NCI-H2227 (cell line): ENCODE measurements around the gene MED13L.

Source experiments
- DNase-seq: peaks from one replicate; lab custom pipeline; 2025; ENCODE audit not compliant: unreplicated experiment; lab: John Stamatoyannopoulos, UW

The MED13L gene

DNA sequence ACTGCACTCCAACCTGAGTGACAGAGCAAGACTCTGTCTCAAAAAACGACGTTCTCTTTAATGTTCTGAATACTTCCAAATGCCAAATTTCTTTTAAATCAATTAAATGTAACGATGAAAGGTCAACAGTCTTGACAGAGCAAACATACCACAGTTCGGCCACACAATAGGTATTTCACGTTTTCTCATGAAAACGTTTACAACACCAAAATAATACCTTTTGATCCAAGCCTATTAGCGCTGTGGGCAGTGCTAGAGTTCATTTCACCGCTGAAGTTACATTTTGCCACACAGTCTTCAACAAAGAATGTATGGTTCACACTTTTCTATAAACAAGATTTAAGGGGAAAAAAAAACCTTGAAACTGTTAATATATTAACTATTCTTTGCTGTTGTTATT is 122.1 kb downstream of the MED13L start:
- DNase-seq = no peak

DNA sequence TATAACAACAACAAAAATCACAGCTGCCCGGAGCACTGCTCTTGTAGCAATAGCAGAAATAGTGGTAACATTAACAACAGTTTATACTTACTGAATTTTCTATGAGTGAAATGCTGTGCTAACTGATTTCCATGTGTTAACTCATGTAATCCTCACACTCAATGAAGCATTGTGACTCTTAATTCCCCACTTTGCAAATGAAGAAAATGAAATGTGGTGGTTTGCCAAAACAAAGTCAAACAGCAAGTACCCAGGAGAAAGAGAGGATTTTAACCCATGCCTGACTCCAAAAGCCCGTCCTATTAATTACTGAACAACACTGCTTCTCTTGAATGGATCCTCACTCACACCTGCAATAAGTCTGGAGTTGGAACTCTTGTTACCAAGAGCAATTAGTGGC is 123.5 kb downstream of the MED13L start:
- no peak for DNase-seq

DNA sequence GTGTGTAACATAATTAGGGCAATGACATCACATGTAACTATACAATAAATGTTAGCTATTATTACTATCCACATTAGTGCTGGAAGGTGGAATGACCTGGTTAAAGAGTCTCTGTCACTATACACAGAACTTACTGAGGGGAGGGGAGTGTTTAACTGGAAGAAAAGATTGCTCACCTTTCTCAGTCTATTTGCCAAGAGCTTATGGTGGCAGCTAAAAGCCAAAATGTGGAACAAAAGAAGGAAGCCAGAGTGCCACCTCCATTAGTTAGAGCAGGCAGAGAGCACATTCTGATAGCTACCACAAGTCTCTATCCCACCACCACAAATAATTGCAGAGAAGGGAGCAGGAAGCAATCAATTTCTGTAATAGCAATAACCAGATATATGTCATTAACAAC is 124.4 kb downstream of the MED13L start:
- no peak for DNase-seq

DNA sequence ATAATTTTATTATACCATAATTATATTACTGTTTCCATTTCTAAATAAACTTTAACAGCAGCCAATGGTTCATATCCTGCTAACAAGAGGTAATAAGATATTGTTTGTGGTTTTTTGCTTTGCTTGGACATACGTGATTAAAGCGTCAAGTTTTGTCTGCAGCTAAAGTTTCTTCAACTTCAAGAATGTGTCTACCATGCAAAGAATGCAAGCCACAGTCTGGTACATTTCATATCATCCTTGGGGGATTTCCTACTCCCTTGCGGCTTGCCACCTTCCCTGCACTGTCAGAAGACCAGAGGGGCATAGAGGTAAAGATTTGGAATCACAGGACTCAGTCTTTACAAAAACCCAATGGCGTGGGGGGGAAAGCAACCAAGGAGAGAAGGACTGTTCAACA is 125.2 kb downstream of the MED13L start:
- DNase-seq = no peak

DNA sequence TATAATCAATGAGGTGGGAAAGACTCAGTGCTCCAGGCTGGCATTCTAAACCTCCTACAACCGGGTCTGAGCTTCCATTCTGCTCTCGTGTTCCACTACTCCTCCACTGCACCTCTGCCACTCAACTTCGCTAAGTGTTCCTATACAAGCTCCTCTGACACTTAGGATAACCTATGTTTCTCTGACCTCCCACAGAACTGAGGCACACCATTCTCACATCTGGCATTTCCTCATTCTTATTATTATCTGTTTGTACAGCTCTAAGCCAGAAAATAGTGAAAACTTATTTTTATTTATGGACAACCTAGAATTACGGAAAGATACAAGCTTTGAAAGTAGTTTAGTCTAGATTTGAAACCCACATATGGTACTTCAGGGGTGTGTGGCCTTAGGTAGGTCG is 127.0 kb downstream of the MED13L start:
- DNase-seq = no peak

DNA sequence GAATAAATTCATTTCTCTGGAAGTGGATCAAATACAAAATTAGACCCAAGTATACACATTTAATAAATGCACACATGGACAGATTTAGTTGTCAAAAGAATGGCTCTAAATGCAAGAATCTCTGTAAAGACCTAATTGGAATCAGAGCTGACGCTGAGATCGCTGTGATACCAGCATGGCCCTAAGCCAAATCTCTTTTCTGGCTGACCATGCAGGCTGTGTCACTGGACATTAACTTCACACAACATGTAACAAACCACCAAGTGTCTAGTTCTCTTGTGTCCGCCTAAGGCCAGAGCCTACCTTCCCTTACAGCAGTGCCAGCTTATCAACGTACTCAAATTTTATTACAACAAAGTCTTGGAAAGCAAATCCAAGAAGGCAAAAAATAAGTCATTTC is 127.5 kb downstream of the MED13L start:
- no peak for DNase-seq

DNA sequence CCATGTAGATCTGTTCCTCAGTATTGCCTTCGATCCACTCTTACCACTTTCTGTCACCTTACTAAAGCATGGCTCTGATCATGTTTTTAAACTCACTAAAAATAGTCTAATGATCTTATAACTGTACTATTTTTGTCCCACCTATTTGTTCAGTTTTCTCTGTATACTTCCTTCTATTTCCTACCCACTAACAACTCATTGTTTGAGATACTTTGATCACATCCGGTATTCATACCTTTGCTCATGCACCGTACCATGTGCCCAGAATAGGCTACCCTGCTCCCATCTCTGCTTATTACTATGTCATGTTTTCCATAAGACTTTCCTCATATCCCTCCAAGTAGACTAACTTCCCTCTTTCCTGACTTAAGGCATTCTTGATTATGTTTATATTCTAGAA is 128.6 kb downstream of the MED13L start:
- no peak for DNase-seq

DNA sequence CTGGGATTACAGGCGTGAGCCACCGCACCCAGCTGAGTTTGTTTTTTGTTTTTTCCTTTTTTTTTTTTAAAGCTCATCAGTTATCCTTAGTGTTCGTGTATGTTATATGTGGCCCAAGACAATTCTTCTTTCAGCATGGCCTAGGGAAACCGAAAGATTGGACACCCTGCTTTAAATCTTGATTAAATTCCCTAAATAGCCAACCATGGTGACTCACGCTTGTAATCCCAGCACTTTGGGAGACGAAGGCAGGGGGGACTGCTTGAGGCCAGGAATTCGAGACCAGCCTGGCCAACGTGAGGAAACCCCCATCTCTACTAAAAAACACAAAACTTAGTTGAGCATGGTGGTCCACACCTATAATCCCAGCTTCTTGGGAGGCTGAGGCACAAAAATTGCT is 131.1 kb downstream of the MED13L start:
- DNase-seq = no peak

DNA sequence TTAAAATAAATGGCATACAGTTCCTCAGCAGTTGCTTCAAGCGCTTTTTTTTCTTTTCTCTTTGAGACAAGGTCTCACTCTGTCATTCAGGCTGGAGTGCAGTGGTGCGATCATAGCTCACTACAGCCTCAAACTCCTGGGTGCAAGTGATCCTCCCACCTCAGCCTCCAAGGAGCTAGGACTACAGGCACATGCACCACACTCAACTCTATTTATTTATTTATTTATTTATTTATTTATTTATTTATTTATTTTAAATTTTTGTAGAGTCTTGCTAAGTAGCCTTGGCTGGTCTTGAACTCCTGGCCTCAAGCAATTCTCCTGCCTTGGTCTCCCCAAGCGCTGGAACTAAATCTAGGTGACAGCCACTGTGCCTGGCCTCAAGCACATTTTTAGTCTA is 132.0 kb downstream of the MED13L start:
- no peak for DNase-seq

DNA sequence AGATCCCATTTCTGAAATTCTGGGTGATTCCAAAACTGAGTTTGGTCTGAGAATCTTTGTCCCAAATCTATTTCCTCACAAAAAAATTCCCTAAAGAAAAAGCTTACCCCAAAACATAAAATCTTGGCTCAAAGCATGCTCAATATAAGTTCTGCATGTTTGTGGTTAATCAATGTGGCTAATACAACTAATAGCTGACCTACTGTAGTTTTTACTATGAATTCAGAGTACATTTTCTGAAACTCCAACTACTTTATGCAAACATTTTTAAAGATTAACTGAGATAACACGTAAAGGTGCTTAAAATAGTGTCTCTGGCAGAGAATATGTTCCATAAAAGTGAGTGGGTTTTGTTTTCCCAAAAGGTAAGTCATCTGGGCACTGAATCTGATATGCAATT is 133.1 kb downstream of the MED13L start:
- DNase-seq = no peak

DNA sequence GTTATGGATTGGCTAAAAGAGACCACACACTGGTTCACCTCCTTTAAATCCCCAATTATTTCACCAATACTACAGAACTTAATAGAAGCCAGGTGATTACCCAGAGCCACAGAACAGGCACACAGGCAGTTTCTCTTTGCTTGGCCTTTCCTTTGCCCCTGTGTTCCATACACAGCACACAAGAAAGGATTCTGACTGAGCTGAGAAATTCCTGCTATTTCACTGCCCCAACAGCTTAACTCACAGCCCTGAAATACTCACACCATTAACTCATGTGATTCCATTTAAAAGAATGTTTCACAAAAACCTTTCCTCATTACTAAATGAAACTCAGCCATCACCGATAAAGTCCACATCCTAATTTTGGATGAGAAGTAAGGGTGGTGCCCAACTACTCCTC is 133.6 kb downstream of the MED13L start:
- no peak for DNase-seq

DNA sequence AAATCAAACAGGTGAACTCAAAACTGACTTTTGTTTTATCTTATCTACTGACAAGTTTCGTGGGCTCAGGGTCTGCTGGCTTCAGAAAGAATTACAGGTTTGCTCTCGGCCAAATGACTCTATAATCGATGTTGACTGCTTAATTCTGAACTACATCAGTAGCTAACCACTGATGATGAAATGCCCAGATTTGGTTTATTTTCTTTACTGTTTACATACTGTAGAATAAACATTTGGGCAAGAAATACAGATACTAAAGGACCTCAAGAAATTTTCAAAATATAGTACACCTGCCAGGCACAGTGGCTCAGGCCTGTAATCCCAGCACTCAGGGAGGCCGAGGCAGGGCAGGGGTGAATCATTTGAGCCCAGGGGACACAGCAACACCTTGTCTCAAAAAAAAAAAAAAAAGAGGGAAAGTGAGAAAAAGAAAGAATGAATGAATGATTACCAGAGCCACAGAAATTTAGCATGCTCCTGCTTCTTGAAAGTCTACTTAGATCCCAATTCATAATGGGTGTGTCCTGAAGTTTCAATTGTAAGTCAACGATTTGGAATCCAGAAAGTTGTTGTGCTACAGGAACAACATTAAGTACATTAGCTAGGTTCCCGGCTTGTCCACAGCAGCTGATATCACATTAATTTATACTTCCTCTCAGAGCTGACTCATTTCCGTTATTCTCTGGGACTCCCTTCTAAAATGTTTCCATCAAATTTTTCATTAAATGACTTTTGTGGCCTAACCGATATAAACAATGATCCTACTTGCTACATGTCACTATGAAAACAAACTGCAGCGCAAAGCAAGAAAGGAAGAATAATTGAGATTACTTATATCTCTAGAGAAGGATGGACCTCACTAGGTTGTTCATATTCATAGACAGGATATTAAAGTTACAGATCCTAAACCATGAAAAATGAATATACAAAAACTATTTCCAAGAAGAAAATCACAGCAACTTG is 134.3 kb downstream of the MED13L start:
- DNase-seq = no peak

DNA sequence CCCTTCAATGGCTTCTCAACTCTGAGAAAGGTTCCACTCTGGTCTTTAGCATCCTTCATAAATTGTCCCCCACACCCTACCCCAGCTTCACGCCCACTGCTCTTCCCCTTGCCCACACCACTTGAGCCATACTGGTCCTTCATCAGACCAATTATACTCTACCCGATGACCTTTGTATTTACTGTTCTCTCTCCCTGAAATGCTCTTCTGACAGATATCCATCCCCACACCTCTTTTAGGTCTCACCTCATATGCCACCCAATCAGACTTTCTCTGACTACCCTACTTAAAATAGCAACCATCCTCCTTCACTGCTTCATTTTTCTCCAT is 135.7 kb downstream of the MED13L start:
- DNase-seq = no peak

DNA sequence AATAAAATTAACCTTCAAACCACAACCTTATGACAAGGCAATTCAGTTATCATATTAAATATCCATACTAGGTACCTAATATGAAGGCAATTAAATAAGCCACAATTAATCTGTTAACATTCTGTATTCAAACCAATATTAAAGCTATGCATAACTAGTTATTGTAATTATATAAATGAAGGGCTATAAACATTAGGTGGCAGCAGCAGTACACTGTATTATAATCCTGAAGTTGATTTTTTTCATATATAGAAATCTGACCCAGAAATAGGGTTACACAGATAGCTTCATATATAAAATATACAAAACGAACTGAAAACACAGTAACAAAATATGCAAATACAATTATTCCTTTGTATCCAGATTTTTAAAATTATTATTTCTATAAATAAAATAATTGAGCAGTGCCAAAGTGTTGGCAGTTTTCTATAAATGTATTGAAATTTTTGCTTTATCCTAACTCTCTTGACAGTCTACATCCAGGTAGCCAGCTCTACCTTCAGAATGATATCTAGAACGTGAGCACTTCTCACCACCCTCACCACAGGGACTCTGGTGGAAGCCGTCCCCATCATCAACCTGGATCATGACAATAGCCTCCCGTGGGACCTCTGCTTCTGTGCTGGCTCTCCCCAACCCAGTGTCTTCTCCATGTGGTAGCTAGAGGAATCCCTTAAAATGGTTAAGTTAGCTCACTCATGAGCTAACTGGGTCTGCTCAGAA is 136.2 kb downstream of the MED13L start:
- DNase-seq = no peak

DNA sequence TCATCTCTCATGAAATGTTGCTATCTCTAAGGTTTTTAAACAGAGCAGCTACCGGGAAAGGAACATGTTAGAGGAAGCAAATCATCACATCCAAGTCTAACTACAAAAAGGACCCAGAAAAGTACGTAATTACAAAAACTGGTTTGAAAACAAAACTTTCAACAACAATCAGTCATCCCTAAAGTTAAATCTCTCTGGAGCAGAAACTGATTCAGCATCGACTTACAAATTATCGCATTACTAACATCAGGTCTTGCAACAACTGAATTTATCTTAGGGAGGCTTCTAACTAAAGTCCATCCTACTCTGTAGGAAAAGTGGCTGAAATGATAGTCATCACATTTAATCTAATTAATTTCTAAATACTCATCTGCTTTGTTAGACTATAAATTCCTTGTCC is 137.0 kb downstream of the MED13L start:
- no peak for DNase-seq

DNA sequence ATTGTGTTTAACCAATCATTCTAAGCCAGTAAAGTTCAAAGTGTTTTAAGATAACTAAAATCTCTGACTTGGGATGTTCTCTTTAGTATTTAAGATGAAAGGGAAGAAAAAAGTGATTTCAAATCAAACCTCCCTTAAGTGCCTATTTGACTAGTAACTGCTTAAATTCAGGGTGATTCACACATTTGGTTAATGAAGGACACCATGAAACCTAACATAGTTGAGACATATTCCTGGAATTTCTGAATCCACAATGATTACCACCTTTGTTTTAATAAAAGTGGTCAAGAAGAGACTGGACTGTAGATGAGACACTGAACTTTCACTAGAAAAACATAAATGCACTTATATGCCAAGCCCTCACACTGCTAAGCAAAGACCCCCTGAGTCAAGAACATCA is 138.7 kb downstream of the MED13L start:
- no peak for DNase-seq

DNA sequence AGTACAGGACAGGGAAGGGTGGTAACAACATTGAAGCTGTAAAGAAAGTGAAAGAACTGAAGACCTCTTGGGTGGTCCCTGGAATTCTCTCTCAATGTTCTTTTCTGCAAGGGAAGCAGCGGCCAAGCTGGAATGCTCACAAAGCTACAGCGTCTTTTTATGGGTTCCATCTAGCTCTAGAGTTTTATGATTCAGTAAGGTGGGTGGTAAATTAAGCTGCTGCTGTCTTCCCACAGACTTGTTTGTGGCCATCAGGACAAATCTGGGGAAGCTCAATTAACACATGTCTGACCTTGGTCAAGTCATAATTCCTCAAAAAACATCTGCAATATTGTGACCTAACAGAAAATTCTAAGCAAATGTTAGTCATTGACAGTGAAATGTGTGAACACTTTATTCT is 139.1 kb downstream of the MED13L start:
- no peak for DNase-seq

DNA sequence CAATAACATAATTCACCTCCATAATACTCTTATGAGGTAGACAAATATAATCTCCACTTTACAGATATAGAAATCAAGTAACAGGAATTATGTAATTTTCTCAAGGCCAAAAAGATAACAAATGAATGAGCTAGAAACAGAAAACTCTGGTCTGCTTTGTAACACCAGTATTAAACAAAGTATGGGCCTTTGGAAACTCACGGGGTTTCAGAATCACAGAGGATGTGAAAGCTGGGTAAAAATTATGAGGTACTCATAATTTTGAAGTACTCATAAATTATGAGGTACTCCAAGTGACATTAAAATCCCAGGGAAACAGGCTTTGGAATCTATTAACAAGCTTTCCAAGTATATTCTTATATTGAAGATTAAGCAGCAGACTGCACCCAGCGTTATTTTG is 140.2 kb downstream of the MED13L start:
- no peak for DNase-seq

DNA sequence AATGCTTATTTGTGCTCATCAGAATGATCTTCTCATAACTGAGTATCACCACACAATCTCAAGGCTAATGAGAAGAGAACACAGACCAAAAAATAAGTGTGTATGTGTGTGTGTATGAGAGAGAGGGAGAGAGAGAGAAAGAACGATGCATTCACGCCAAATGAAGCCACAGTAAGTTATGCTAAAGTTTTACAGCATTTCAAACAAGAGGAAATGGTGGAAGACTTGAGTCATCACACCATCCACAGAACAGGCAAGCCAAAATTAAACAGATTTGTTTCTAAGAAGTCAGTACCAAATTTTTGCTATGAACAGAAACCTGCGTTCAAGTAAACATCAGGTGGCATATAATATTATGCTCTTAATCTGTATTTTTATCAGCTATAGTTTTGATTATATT is 141.2 kb downstream of the MED13L start:
- DNase-seq = no peak

DNA sequence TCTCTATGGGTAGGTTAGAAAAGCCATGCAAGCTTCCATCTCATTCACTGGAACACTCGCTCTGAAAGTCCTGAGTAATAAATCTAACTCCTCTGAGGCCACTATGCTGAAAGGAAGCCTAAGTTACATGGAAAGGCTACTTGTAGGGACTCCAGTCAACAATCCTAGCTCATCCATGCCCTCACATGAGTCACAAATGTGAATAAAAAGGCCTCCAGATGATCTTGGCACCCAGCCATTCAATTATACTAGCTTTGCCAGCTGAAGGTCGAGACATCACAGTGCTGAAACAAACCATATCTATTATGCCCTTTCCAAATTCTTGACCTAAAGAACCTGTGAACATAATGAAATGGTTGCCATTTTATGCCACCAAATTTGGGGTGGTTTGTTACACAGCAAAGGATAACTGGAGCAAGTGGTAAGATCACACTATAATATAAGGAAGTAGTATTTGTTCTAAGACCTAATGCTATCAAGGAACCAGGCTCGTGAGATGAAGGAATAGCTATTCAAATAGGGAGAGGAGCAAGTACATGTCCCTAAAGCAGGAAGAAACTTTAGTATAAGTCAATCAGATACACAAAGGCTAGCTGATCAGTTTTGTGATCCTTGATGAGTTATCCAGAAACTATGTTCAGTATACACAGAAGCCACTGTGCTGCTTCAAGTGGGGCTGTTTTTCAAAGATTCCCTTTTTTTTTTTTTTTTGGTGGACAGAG is 142.1 kb downstream of the MED13L start:
- no peak for DNase-seq

DNA sequence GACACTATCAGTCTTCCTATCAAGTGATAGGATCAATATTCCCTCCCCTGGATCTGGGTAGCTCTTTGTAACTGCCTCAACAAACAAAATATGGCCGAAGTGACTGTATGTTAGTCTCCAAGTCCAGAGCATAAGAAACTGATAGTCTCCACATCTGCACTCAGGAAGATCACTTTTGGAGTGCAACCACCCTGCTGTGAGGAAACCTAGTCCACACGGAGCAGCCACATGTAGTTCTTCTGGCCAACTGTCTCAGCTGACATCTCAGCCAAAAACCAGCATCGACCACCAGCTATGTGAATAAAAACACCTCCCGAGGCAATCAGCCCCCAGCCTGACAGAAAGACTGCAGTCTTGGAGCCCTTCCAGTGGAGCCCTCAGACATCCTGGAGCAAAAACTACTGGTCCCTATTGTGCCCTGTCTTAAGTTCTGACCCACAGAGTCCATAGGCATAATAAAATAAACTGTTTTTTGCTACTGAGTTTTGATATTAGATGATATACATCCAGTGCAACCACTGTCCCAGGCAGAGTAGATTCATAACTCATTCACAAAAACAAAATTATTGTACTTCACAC is 143.8 kb downstream of the MED13L start:
- no peak for DNase-seq

DNA sequence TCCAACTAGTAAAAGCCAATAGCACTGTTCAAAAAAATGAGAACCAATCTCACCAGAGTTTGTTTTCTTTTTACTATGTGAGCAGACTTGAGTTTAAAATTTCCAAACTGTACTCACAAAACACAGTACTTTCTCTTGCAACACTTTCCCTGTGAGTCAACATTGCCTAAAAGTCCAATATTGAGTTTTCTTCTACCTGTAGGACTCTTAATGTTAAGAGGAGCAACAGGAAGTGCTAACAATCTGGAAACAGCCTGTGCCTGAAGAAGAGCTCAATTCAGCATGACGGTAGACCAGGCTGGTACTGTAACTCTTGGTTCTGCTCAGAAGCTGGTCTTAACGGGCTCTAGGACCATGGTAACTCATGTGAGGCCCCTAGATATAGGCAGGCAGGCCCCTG is 144.3 kb downstream of the MED13L start:
- no peak for DNase-seq
